Left ventricle myocardium inferior (tissue), 1 donor: ENCODE results near the gene PROC. TPM values are rescaled to one million over a fixed set of nuclear protein-coding genes. Genes with fewer than 3 reads are reported as not detected.

Source experiments
- DNase-seq: peaks from one replicate; pipeline ENCODE4 v3.0.0-alpha.2; 2020
- H3K27ac ChIP-seq: fragments of 200-600 bp; replicated peaks from 2 replicates; pipeline ENCODE4 v1.8.0; 2021
- H3K27me3 ChIP-seq: fragments of 200-600 bp; 2 replicates; pipeline ENCODE4 v1.8.0; 2021; ENCODE audit warnings: low read depth
- H3K36me3 ChIP-seq: fragments of 200-600 bp; 2 replicates; pipeline ENCODE4 v1.8.0; 2021
- H3K4me1 ChIP-seq: fragments of 200-600 bp; 2 replicates; pipeline ENCODE4 v1.8.0; 2021
- H3K4me3 ChIP-seq: fragments of 200-600 bp; 2 replicates; pipeline ENCODE4 v1.8.0; 2021; ENCODE audit warnings: mild to moderate bottlenecking, moderate library complexity
- H3K9me3 ChIP-seq: fragments of 200-600 bp; replicated peaks from 2 replicates; pipeline ENCODE4 v1.8.0; 2021
- CTCF ChIP-seq: fragments of 200-600 bp; IDR thresholded peaks from 2 replicates; pipeline ENCODE4 v1.8.0; 2021; ENCODE audit warnings: antibody characterized with exemption, mild to moderate bottlenecking, borderline replicate concordance
- intact Hi-C: fragments of 100-400 bp; cut with micrococcal nuclease; formaldehyde crosslinking; loops from one replicate; pipeline ENCODE4 v1.11.0; 2022
- total RNA-seq: library from RNA; stranded (reverse); fragmentation: NEBNext Ultra II Directional; extraction: Animal tissue kit (Norgen Biotek cat#: 25700); gene quantifications from one replicate; pipeline ENCODE4 v1.2.1, GENCODE V29; 2021
- donor health status: DM: no; HTN: yes; CAD: no; lungs with severe emphysema.

Gene PROC
- total RNA-seq, 1 donor from 2014 or later, result not detected

GRCh38 chr2:127465258-127465657 lies 47.0 kb downstream of the PROC start:
- no peaks in the 10 kb centered on the region for H3K27me3 ChIP-seq
- H3K27ac ChIP-seq, result no peak overlapping the region
- no peak for TF ChIP-seq CTCF
- peaks cover 27% of the 10 kb centered on the region for H3K36me3 ChIP-seq
- H3K4me1 ChIP-seq, result no peaks in the 10 kb centered on the region
- intact Hi-C loops, result no loop called here
- DNase-seq, result no peak
- H3K9me3 ChIP-seq, result no peaks in the 10 kb centered on the region
- no peak overlapping the region for H3K4me3 ChIP-seq

GRCh38 chr2:127469051-127469450 lies 50.8 kb downstream of the PROC start:
- no peak for DNase-seq
- Histone ChIP-seq H3K27me3 (no peaks in the 10 kb centered on the region), H3K27ac (no peak overlapping the region), H3K9me3 (no peaks in the 10 kb centered on the region), H3K4me3 (no peak overlapping the region), H3K36me3 (peaks cover 22% of the 10 kb centered on the region), H3K4me1 (no peaks in the 10 kb centered on the region)
- TF ChIP-seq CTCF, result no peak
- intact Hi-C loops, result no loop called here

- Histone ChIP-seq H3K36me3 (peaks cover 22% of the 10 kb centered on the region), H3K27ac (no peak overlapping the region), H3K27me3 (no peaks in the 10 kb centered on the region), H3K4me3 (no peak overlapping the region), H3K4me1 (no peaks in the 10 kb centered on the region), H3K9me3 (no peaks in the 10 kb centered on the region)
- no peak for TF ChIP-seq CTCF
- intact Hi-C loops, result no loop called here
- DNase-seq, result no peak
These were observed 51.7 kb downstream of the PROC start for GRCh38 chr2:127469974-127470373.

- H3K9me3 ChIP-seq, result no peaks in the 10 kb centered on the region
- peaks cover 20% of the 10 kb centered on the region for H3K36me3 ChIP-seq
- no peak for DNase-seq
- no peak overlapping the region for H3K27ac ChIP-seq
- no peaks in the 10 kb centered on the region for H3K4me1 ChIP-seq
- TF ChIP-seq CTCF, result no peak
- no peaks in the 10 kb centered on the region for H3K27me3 ChIP-seq
- no peak overlapping the region for H3K4me3 ChIP-seq
- intact Hi-C loops, result no loop called here
These were observed 53.2 kb downstream of the PROC start for GRCh38 chr2:127471286-127471988.

- Histone ChIP-seq H3K9me3 (no peaks in the 10 kb centered on the region), H3K27ac (no peak overlapping the region), H3K4me1 (no peaks in the 10 kb centered on the region), H3K4me3 (no peak overlapping the region), H3K36me3 (peaks cover 17% of the 10 kb centered on the region), H3K27me3 (no peaks in the 10 kb centered on the region)
- TF ChIP-seq CTCF, result no peak
- DNase-seq, result no peak
- intact Hi-C loops, result no loop called here
These were observed 54.0 kb downstream of the PROC start for GRCh38 chr2:127472268-127472667.
